Measurements from ENCODE around the gene GYG2. TPM values are rescaled to one million over a fixed set of nuclear protein-coding genes. Genes with fewer than 3 reads are reported as not detected.

Gene GYG2
- total and polyA plus RNA-seq, 8 donors, result 1.5 to 15.3 (median 13.9) TPM

GRCh38 chrX:2831471-2832228 lies 2.9 kb downstream of the GYG2 start:
- no peaks in the 10 kb centered on the region for H3K9me3 ChIP-seq
- intact Hi-C loops (cut with DNase I), result no loop called here
- H3K36me3 ChIP-seq, result no peaks in the 10 kb centered on the region
- H3K4me3 ChIP-seq, result no peak overlapping the region
- DNase-seq (no peak), ATAC-seq (no peak)
- H3K4me1 ChIP-seq, result no peaks in the 10 kb centered on the region
- H3K27ac ChIP-seq, result no peak overlapping the region
- peaks cover 11 to 33% of the 10 kb centered on the region in 2 donors for H3K27me3 ChIP-seq
- no peak for TF ChIP-seq CTCF (IDR thresholded peaks at IDR 0.05)

DNA sequence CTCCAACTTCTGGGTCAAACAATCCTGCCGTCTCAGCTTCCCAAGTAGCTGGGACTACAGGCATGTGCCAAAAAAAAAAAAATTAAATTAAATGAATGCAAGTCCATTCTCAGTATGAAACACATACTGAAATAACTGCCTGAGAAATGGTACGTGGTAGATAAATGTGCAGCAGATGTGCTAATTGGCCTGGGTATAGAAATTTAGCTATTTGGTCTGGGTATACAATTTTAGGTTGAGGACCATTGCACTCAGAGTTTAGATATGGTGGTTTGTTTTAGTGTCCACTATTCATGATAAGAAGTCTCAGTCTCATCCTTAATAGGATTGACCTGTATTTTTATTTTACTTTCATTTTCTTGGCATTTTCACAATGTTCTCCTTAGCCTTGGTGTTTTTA lies 9.2 kb downstream of the GYG2 start:
- TF ChIP-seq CTCF (IDR thresholded peaks at IDR 0.05), result no peak
- intact Hi-C loops (cut with DNase I), result no loop called here
- H3K9me3 ChIP-seq, result peaks cover 0 to 2% of the 10 kb centered on the region in 2 donors
- DNase-seq (no peak), ATAC-seq (no peak)
- no peaks in the 10 kb centered on the region for H3K27me3 ChIP-seq
- H3K4me1 ChIP-seq, result no peaks in the 10 kb centered on the region
- no peak overlapping the region for H3K27ac ChIP-seq
- no peak overlapping the region for H3K4me3 ChIP-seq
- no peaks in the 10 kb centered on the region for H3K36me3 ChIP-seq

DNA sequence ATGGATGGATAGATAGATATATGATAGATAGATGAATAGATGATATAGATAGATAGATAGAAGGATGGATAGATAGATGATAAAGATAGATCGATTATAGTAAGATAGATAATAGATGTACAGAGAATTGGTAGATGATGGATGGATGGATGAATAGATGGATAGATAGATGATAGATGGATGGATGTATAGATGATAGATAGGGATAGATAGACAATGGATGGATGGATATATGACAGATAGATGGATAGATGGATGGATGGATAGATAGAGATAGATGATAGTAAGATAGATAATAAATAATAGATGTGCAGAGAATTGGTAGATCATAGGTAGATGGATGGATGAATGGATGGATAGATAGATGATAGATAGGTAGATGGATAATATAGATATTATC lies 12.2 kb downstream of the GYG2 start:
- H3K27me3 ChIP-seq, result no peaks in the 10 kb centered on the region
- H3K9me3 ChIP-seq, result peaks cover 0 to 2% of the 10 kb centered on the region in 2 donors
- DNase-seq, result no peak
- no peak for ATAC-seq
- no peak overlapping the region for H3K27ac ChIP-seq
- H3K36me3 ChIP-seq, result no peaks in the 10 kb centered on the region
- intact Hi-C loops (cut with DNase I), result no loop called here
- H3K4me3 ChIP-seq, result no peak overlapping the region
- H3K4me1 ChIP-seq, result no peaks in the 10 kb centered on the region
- TF ChIP-seq CTCF (IDR thresholded peaks at IDR 0.05), result no peak

DNA sequence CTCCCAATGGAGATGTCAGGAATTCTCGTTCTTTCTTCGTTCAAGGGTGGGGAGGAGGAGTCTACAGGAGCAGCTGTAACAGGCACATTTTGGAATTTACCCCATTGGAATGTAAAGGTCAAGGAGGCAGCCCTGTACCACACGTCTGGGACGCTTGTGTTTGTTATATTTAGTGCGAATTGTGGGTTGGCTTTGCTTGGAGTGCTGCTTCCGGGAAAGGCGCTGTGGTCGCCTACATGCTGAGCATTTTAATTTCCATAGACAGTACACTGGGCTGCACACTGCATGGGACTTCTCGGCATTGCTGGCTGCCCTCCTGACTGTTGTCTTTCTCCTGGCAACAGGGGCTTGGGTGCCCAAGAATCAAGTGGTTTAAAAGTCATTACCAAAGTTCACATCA lies 12.8 kb downstream of the GYG2 start:
- Histone ChIP-seq H3K36me3 (no peaks in the 10 kb centered on the region), H3K9me3 (peaks cover 0 to 2% of the 10 kb centered on the region in 2 donors), H3K27me3 (no peaks in the 10 kb centered on the region), H3K4me3 (no peak overlapping the region), H3K4me1 (no peaks in the 10 kb centered on the region), H3K27ac (no peak overlapping the region)
- no peak for DNase-seq
- intact Hi-C loops (cut with DNase I), result no loop called here
- no peak for ATAC-seq
- TF ChIP-seq CTCF (IDR thresholded peaks at IDR 0.05), result no peak

GRCh38 chrX:2846992-2847391 lies 18.3 kb downstream of the GYG2 start:
- Histone ChIP-seq H3K4me3 (no peak overlapping the region), H3K27me3 (no peaks in the 10 kb centered on the region), H3K27ac (no peak overlapping the region), H3K36me3 (no peaks in the 10 kb centered on the region), H3K9me3 (no peaks in the 10 kb centered on the region), H3K4me1 (no peaks in the 10 kb centered on the region)
- TF ChIP-seq CTCF (IDR thresholded peaks at IDR 0.05), result no peak
- intact Hi-C loops (cut with DNase I), result no loop called here
- peak; percentile 25 for ATAC-seq
- no peak for DNase-seq

Data from left lung (tissue), 10 donors.